GM10266 (cell line): ENCODE measurements around the gene PTGDR2.

Experiments used
- DNase-seq: peaks from one replicate; pipeline ENCODE4 v3.0.0; 2012; ENCODE audit errors: extremely low spot score
- TF ChIP-seq, protein P1 (sequence below): IDR thresholded peaks from 2 replicates; pipeline ENCODE4 v1.5.1; 2012; ENCODE audit warnings: mild to moderate bottlenecking, low read depth; ENCODE audit not compliant: control insufficient read depth, insufficient read depth; ENCODE audit errors: missing control alignments

Gene PTGDR2

GRCh38 chr11:60851327-60852104 lies 4.2 kb downstream of the PTGDR2 start:
- DNase-seq: no peak
- TF ChIP-seq, protein P1, sequence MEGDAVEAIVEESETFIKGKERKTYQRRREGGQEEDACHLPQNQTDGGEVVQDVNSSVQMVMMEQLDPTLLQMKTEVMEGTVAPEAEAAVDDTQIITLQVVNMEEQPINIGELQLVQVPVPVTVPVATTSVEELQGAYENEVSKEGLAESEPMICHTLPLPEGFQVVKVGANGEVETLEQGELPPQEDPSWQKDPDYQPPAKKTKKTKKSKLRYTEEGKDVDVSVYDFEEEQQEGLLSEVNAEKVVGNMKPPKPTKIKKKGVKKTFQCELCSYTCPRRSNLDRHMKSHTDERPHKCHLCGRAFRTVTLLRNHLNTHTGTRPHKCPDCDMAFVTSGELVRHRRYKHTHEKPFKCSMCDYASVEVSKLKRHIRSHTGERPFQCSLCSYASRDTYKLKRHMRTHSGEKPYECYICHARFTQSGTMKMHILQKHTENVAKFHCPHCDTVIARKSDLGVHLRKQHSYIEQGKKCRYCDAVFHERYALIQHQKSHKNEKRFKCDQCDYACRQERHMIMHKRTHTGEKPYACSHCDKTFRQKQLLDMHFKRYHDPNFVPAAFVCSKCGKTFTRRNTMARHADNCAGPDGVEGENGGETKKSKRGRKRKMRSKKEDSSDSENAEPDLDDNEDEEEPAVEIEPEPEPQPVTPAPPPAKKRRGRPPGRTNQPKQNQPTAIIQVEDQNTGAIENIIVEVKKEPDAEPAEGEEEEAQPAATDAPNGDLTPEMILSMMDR: no peak

DNA sequence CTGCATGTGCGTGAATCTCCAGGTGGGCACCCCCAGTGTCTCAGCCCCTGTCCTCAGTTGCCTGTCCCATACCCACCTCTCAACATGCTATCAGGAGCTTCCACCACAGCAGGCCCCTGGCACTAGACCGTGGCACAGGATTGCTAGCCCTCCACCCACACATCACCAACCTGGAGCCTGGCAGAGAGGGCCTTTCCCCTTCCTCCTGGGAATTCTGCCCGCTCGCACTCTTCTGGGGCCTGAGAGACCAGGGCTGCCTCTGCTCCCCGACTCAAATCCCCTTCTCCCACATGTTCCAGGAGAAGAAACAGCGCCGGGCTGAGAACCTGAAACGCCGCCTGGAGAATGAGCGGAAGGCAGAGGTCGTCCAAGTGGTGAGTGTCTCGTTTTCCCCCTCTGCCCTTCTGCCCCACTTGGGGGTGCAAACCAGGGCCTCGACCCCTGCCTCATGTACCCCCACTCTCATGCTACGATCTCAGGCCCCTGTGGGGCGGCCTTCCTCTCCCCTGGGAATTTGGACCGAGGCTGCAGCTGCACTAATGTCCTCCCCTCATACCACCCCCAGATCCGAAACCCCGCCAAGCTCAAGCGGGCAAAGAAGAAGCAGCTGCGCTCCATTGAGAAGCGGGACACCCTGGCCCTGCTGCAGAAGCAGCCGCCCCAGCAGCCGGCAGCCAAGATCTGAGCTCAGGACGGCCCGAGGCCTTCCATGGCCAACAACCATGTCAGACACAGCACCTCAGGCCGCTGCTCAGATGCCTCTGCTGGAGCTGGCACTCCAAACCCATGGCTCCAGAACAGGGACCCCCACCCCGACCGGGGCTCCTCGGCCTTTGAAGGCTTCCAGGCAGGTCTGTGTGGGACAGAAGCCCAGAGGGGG lies 5.9 kb downstream of the PTGDR2 start:
- TF ChIP-seq, protein P1: no peak
- DNase-seq: no peak

- TF ChIP-seq, protein P1: no peak
- DNase-seq: no peak
These were observed 7.0 kb downstream of the PTGDR2 start for GRCh38 chr11:60848714-60849151.

DNA sequence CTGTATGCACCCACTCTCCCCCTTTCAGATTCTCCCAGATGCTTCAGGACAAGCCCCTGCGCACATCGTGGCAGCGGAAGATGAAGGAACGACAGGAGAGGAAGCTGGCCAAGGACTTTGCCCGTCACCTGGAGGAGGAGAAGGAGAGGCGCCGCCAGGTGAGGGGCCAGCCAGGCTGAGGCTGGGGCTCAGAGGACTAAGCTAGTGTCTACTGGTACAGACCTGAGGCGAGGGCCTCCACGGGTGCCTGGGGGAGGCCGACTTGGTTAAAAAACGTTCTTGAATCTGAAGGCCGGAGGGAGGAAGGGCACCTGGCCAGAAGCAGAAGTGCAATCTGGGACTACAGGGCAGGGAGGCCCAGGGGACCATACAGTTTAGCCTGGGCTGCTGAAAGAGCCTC lies 7.9 kb downstream of the PTGDR2 start:
- TF ChIP-seq, protein P1: no peak

DNA sequence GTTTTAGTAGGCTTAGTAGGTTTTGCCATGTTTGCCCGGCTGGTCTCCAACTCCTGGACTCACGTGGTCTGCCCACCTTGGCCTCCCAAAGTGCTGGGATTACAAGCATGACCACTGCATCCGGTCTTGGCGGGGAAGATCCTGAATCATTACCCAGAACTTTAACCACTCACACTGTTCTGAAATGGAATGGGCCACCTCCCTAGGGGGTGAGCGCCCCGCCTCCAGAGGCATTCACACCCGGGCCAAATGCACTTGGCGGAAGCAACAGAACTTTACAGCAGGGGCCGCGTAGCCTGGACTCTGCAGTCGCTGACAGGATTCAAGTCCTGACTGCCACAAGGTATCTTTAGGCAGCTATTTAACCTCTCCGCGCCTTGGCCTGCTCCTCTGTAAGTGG lies 8.5 kb downstream of the PTGDR2 start:
- TF ChIP-seq, protein P1: no peak
- DNase-seq: no peak

More for the DNA sequence above, 7.9 kb downstream of the PTGDR2 start:
- no peak for DNase-seq

GRCh38 chr11:60845338-60845737 lies 10.4 kb downstream of the PTGDR2 start:
- DNase-seq: no peak
- TF ChIP-seq, protein P1: no peak

GRCh38 chr11:60844870-60845221 lies 10.9 kb downstream of the PTGDR2 start:
- TF ChIP-seq, protein P1: no peak
- no peak for DNase-seq
